Neural crest cell (in vitro differentiated cells): ENCODE measurements around the gene C12orf60. TPM values are rescaled to one million over a fixed set of nuclear protein-coding genes. Genes with fewer than 3 reads are reported as not detected.

Source experiments
- DNase-seq: peaks from one replicate; pipeline ENCODE4 v3.0.0; 2021; ENCODE audit warnings: low read depth, mixed read lengths, low spot score
- H3K27ac Mint-ChIP-seq: one replicate; pipeline ENCODE4 v1.8.0; 2021; ENCODE audit warnings: mild to moderate bottlenecking, mixed read lengths; ENCODE audit not compliant: unreplicated experiment
- H3K27me3 Mint-ChIP-seq: 2 replicates; pipeline ENCODE4 v1.8.0; 2021; ENCODE audit warnings: low read depth, mild to moderate bottlenecking, mixed read lengths
- H3K36me3 Mint-ChIP-seq: 2 replicates; pipeline ENCODE4 v1.8.0; 2021; ENCODE audit warnings: low read depth, mild to moderate bottlenecking, mixed read lengths
- H3K4me1 Mint-ChIP-seq: 2 replicates; pipeline ENCODE4 v1.8.0; 2021; ENCODE audit warnings: mixed read lengths
- H3K4me3 Mint-ChIP-seq: one replicate; pipeline ENCODE4 v1.8.0; 2021; ENCODE audit warnings: mild to moderate bottlenecking, mixed read lengths
- H3K9me3 Mint-ChIP-seq: 2 replicates; pipeline ENCODE4 v1.8.0; 2021; ENCODE audit warnings: mixed read lengths
- CTCF ChIP-seq: fragments of 200-600 bp; sonication (generic); conservative IDR thresholded peaks from 2 replicates; pipeline ENCODE4 v1.5.0; 2021; ENCODE audit warnings: antibody characterized with exemption, mild to moderate bottlenecking
- total RNA-seq: library from RNA; stranded (reverse); gene quantifications from 2 replicates; pipeline ENCODE4 v1.2.1, GENCODE V29; 2021

C12orf60 gene
- total RNA-seq, 1 donor from 2014 or later: 2.9 TPM

DNA sequence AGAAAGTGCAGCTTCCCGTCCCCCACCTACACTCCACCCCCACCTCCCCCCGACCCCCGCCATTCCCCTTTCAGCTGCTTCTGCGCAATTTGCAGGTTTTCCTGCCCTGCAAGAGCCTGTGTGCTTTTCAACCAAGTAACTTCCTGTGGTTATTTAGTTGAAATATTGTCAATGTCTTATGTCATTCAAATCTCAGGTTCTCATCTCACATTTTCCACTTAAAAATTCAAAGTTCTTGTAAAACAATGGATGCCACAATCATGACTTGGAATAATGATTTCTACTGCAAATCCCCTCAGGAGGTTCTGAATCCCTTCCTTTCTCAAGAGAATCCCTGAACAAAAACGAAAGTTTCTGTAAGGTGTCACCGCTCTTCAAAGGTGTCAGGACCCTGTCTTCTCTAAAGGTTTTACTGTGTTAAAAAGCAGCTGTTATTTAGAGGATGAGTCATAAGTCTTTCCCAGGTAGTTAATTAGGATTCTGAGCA lies 31.8 kb upstream of the C12orf60 start:
- Mint-ChIP-seq H3K9me3 (no peaks in the 10 kb centered on the region), H3K27ac (no peak overlapping the region), H3K36me3 (peaks cover 7% of the 10 kb centered on the region), H3K4me3 (peak overlapping the region; percentile 99), H3K4me1 (peaks cover 69% of the 10 kb centered on the region), H3K27me3 (peaks cover 12% of the 10 kb centered on the region)
- TF ChIP-seq CTCF: no peak
- no peak for DNase-seq

- H3K4me1 Mint-ChIP-seq: peaks cover 76% of the 10 kb centered on the region
- H3K9me3 Mint-ChIP-seq: no peaks in the 10 kb centered on the region
- H3K36me3 Mint-ChIP-seq: no peaks in the 10 kb centered on the region
- DNase-seq: no peak
- H3K4me3 Mint-ChIP-seq: peak overlapping the region; percentile 98
- H3K27me3 Mint-ChIP-seq: peaks cover 12% of the 10 kb centered on the region
- no peak overlapping the region for H3K27ac Mint-ChIP-seq
- TF ChIP-seq CTCF: no peak
These were observed 30.5 kb upstream of the C12orf60 start for GRCh38 chr12:14772946-14773345.

GRCh38 chr12:14773685-14774073 lies 29.8 kb upstream of the C12orf60 start:
- H3K36me3 Mint-ChIP-seq: no peaks in the 10 kb centered on the region
- TF ChIP-seq CTCF: no peak
- H3K27ac Mint-ChIP-seq: peak overlapping the region; percentile 62
- peaks cover 12% of the 10 kb centered on the region for H3K27me3 Mint-ChIP-seq
- no peaks in the 10 kb centered on the region for H3K9me3 Mint-ChIP-seq
- DNase-seq: peak; percentile 38
- H3K4me3 Mint-ChIP-seq: peak overlapping the region; percentile 98
- peaks cover 79% of the 10 kb centered on the region for H3K4me1 Mint-ChIP-seq

GRCh38 chr12:14774074-14774905 lies 29.2 kb upstream of the C12orf60 start:
- Mint-ChIP-seq H3K4me3 (peak overlapping the region; percentile 98), H3K36me3 (no peaks in the 10 kb centered on the region), H3K27ac (peak overlapping the region; percentile 91), H3K27me3 (peaks cover 12% of the 10 kb centered on the region), H3K9me3 (no peaks in the 10 kb centered on the region), H3K4me1 (peaks cover 72% of the 10 kb centered on the region)
- peak; percentile 40 for TF ChIP-seq CTCF
- peak; percentile 75 for DNase-seq

DNA sequence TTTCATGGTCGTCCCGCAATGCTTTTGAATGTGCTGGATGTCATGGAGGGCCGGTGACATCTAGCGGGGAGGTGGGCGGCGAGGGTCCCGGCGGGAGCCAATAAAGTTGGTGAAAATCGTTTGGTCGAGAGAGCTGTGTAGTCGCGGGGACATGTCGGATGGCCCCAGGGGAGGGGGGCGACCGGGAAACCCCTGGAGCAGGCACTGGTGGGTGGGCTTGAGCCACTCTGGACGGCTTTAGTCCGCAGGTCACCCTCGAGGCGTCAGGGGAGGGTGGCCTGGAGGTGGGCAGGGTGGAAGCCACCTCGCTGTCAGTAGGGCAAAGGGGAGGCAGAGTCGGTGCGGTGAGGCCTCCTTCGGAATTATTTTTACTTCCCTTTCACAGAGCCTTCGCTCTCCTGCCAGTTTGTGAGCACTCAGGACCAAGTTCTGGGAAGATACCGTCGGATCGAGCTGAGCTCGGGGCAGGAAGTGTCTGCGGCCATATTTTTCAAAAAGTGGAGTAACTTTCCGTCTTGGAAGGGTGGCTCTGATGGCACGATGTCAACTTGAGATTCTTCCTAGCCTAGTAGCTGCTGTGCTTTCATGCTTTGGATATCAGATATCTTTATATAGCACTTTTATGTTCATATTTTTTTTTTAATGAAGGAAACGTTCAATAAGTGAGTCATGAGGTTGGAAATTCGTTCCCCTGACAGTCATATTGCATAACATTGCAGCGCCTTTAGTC lies 28.4 kb upstream of the C12orf60 start:
- no peaks in the 10 kb centered on the region for H3K9me3 Mint-ChIP-seq
- no peak for DNase-seq
- peaks cover 65% of the 10 kb centered on the region for H3K4me1 Mint-ChIP-seq
- H3K4me3 Mint-ChIP-seq: peak overlapping the region; percentile 98
- H3K27me3 Mint-ChIP-seq: peaks cover 12% of the 10 kb centered on the region
- peak overlapping the region; percentile 69 for H3K27ac Mint-ChIP-seq
- peak; percentile 17 for TF ChIP-seq CTCF
- no peaks in the 10 kb centered on the region for H3K36me3 Mint-ChIP-seq
